HG03558 (cell line): ENCODE data around the gene SULT4A1.

Experiments used
- ATAC-seq: cut with Tn5 transposase; IDR thresholded peaks from one replicate; pipeline ENCODE4 v1.9.1; 2021; ENCODE audit warnings: moderate number of reproducible peaks; ENCODE audit not compliant: unreplicated experiment; ENCODE audit errors: extremely low read depth

SULT4A1 gene

GRCh38 chr22:43848366-43849171 lies 13.7 kb downstream of the SULT4A1 start:
- ATAC-seq: no peak

DNA sequence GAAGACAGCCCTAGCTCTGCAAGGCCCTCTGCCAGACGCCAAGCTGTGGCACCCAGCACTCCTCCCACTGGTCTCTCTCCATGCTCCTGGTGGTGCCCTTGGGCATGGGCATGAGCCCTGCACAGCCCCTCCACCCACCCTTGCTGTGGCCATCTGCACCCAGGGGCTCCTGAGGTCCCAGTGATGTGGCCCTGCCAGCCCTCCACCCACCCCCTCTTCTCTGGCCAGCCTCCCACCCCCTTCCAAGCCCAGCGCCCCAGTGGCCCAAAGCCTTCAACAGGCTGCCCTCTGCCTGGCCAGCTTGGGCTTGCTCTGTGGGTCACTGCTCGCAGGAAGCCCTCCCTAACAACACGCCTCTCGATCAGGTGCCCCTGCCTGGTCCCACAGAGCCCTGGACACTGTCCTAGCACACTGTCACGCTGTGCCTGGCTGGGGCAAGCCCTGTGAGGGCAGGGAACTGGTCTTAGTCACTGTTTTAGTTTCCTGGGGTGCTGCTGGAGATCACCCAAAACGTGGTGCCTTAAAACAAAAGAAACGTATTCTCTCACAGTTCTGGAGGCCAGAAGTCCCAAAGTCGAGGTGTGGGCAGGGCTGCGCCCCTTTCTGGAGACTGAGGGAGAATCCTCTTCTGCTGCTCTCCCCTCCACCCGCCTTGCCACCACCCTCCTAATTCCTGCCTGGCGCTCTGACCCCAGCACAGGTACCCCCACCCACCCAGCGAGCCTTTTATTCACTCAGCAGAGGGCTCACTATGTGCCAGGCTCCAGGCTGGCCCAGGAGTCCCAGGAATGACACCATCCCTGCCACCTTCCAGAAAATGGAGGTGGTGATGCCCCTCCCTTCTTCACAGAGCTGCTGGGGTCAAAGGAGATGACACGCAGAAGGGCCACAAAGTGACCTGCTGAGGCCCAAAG lies 14.7 kb downstream of the SULT4A1 start:
- no peak for ATAC-seq

GRCh38 chr22:43846966-43847365 lies 15.3 kb downstream of the SULT4A1 start:
- no peak for ATAC-seq

- ATAC-seq: no peak
Observed at GRCh38 chr22:43845981-43846380, 16.3 kb downstream of the SULT4A1 start.

DNA sequence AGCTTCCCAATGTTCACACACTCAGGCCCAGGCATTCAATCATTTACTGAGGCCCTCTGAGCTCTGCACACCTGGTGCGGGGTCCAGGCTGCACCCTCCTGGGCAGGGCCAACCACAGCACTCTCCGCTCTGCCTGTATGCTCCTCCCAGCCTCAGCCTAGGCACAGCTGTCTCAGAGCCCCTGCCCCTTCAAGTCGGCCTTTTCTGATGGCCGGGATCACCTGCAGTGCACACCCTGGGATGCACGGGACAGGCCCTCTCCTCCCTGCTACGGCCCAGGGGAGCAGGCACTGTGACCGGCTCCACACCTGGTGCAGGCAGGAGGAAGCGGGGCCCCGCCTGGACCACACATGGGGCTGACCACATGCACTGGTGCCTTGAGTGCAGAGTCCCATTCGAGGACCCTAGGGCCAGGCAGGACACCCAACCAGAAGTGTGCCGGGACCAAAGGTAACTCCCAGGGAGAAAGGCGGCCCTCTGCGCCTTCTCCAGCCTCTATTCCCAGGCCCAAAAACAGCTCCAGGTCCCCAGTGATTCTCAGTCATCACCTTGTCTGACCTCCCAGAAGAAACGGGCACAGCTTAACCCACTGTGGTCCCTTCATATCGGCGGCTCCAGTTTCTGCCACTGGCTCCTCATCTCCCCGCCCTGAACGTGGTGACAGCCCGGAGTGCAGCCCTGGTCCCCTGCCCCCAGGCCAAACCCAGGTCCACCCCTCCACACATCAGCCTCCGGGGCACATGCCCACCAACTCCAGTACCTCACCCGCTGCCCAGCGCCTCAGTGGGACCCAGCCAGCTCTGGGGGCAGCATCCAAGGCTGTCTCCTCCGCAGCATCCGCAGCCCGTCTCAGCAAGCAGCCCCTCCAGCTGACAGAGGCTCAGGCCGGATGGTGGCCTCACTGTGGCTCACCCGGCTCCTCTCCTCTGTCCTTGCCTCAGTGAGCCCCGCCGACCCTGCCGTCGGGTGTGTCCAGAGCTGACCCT lies 17.5 kb downstream of the SULT4A1 start:
- ATAC-seq: no peak

DNA sequence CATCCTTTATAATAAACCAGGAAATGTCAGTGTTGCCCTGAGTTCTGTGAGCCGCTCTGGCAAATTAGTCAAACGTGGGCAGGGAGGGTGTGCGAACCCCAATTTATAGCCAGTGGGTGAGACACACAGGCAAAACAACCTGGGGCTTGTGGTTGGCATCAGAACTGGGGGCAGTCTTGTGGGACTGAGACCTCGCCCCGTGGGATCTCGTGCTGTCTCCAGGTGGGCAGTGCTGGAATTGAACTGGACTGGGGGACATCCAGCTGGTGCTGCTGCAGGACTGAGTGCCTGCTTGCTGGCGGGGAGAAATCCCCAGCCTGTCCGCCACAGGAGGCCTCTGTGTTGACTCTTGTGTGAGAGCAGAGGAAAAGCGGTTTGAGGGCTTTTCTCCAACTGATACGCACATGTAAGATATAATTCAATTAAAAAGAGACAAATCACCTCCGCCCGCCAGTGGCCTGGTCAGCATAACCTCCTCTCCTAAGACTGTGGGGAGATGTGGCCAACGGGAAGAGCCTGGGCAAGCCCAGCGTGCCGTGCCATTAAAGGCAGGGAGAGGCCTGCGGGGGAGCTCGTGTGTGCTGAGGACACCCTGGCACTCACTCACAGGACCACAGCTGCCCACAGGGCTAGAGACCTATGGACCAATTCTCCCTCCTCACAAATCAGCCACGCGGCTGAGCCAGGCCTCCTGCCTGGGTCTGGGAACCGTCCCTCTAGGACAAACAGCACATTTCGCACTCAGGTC lies 18.4 kb downstream of the SULT4A1 start:
- ATAC-seq: no peak

DNA sequence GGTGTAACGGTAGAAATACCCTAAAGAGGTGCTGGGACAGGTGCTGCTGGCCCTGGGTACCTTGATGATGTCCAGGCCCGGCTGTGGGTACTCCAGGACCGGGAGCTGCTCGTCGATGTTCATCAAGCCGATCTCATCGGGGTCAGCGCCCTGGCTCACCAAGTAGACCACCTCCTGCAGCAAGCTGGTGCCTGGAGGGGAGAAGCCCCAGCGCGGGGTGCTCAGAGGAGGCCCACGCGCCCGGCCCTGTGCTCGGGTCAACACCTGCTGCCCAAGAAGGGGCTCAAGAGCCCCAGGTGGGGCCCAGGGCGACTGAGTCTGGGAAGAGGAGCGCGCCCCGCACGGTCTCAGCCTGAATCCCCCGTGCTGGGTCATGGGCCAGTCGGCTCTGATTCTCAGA lies 20.6 kb downstream of the SULT4A1 start:
- no peak for ATAC-seq

GRCh38 chr22:43840851-43841250 lies 21.5 kb downstream of the SULT4A1 start:
- no peak for ATAC-seq

GRCh38 chr22:43840431-43840830 lies 21.9 kb downstream of the SULT4A1 start:
- no peak for ATAC-seq

GRCh38 chr22:43839781-43840180 lies 22.5 kb downstream of the SULT4A1 start:
- no peak for ATAC-seq

DNA sequence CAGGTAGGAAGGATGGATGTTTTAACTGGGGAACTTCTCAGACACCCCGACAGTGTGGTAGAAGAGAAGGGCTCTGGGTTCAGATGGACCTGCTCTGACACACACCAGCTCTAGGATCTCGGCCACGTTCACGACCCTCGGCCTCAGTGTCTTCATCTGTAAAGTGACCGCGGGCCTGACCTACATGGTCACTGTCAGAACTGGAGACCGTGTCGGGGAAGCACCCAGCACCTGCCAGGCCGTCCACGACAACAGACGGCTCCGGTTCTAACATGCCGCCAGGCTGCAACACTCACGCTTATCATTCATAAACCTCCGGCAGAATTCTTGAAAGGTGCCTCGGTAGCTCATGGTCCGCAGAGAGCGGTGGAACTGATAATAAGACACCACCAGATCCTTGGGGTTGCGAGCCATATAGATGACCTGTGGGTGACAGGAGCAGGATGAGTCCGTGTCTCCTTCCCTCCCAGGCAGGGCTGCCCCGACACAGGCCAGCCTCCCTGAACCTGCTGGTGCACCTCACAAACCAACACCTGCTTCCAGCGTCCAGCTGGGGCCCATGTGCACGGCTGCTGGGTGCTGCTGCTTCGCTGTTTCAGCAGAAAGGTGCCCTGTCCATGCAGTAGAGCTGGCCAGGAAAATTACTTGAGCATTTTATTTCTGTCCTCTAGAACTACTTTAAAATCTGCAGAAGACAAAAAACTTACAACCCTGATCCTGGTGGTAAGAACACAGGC lies 23.6 kb downstream of the SULT4A1 start:
- no peak for ATAC-seq

GRCh38 chr22:43838161-43838560 lies 24.2 kb downstream of the SULT4A1 start:
- ATAC-seq: no peak

- ATAC-seq: no peak
Observed at GRCh38 chr22:43837666-43838065, 24.6 kb downstream of the SULT4A1 start.

DNA sequence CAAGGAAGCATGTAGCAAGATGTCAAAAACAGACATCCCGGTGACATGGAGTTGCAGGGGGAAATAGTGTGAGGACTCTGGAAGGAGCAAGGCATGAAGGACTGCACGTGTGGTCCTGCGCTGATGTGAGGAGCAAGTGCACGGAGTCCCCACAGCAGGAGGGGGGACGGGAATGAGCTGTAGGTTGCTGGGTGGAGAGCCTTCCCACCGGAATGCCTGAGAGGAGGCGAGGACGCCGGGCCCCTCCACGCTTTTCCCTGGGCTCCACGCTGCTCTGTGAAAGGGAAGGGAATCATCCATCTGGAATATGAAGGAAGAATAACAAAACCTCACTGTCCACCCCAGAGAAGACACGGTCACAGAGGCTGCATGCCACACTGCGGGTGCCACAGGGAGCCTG lies 26.6 kb downstream of the SULT4A1 start:
- ATAC-seq: no peak

DNA sequence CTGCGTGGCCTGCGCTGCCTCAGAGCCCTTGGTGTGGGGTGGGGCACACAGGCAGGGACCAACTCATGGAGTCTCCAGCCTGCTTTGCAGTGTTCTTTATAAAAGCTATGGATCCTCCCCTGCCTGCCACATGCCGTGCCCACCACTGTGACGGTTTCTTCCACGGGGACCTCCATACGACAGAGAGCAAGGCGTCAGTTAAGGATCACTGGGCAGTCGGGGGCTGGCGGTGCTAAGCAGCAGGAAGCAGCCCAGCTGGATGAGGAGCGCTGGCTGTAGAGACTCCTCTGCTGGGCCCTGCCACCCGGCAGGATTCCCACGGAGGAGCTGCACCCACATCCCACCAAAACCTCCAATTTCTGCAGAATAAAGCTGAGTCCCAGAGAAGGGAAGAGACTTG lies 27.1 kb downstream of the SULT4A1 start:
- ATAC-seq: no peak

- ATAC-seq: no peak
Observed at GRCh38 chr22:43833286-43834240, 28.8 kb downstream of the SULT4A1 start.

GRCh38 chr22:43832393-43833265 lies 29.7 kb downstream of the SULT4A1 start:
- ATAC-seq: no peak
